ENCODE data around the gene CACNA1B.

Gene CACNA1B

DNA sequence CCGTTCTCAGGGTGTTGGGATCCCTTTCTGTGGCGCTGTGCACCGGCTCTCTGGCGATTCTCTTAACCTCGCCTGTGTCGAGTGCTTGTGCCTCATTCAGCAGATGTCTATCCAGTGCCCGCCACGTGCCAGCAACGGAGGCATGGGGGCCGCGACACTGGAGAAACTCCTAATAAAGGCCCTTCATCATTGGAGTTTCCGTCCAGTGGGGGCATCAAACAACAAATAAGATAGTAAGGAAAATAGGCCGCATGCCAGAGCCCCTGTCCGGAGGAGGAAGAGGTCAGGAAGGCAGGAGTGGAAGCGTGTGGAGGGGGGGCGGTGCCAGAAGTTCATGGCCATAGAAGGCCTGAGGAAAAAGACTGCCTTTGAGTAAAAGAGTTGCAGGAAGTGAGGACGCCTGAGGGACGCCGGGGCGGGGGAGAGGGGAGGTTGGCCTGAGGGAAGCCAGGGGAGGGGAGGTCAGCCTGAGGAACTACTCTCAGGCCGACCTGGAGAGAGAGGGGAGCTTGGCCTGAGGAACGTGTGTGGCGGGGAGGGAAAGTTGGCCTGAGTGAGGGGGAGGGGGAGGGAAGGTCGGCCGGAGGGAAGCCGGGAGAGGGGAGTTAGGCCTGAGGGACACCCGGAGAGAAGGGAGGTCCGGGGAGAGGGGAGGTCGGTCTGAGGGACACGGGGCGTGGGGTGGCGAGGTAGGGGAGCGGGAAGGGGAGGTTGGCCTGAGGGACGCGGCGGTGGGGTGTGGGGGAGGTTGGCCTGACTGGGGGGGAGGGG lies 82.2 kb downstream of the CACNA1B start:
- Histone ChIP-seq H3K36me3 (ENCODE audit: insufficient read depth, insufficient read length, low read length) (peaks cover 37% of the 10 kb centered on the region), H3K9ac (ENCODE audit: insufficient read length, low read depth) (no peak overlapping the region), H3K9me3 (ENCODE audit: insufficient read depth, low read length) (no peaks in the 10 kb centered on the region), H3K4me1 (ENCODE audit: insufficient read depth, insufficient read length) (no peaks in the 10 kb centered on the region), H3K4me3 (ENCODE audit: insufficient read length, low read depth) (no peak overlapping the region), H3K27me3 (ENCODE audit: insufficient read depth, insufficient read length) (no peaks in the 10 kb centered on the region)
- TF ChIP-seq ZNF274 (IDR thresholded peaks at IDR 0.05; ENCODE audit: low read depth, low read length) = no peak
- TF ChIP-seq SUZ12 (IDR thresholded peaks at IDR 0.05; ENCODE audit: extremely low read depth, insufficient read depth, insufficient read length) = no peak
- no peak for TF ChIP-seq YY1 (IDR thresholded peaks at IDR 0.05; ENCODE audit: insufficient read depth, insufficient read length)
- no peak for DNase-seq (ENCODE audit: low read depth, low spot score)

DNA sequence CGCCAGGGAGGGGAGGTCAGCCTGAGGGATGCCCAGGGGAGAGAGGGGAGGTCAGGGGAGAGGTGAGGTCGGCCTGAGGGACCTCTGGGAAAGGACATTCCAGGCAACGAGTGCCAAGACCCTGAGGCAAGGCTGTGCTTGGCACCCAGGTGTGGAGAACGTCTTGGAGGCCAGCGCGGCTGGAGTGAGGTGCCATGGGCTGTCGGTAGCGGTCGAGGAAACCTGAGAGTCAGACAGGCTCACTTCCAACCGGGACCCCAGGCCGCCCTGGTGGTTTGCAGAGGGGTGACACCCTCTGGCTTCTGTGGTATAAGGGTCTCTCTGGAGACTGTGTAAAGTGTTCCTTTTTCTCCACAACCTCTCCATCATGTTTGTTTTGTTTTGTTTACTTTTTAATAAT lies 82.9 kb downstream of the CACNA1B start:
- peaks cover 32% of the 10 kb centered on the region for H3K36me3 ChIP-seq (ENCODE audit: insufficient read depth, insufficient read length, low read length)
- H3K9ac ChIP-seq (ENCODE audit: insufficient read length, low read depth) = no peak overlapping the region
- H3K27me3 ChIP-seq (ENCODE audit: insufficient read depth, insufficient read length) = no peaks in the 10 kb centered on the region
- no peak for DNase-seq (ENCODE audit: low read depth, low spot score)
- TF ChIP-seq SUZ12 (IDR thresholded peaks at IDR 0.05; ENCODE audit: extremely low read depth, insufficient read depth, insufficient read length) = no peak
- no peak for TF ChIP-seq ZNF274 (IDR thresholded peaks at IDR 0.05; ENCODE audit: low read depth, low read length)
- TF ChIP-seq YY1 (IDR thresholded peaks at IDR 0.05; ENCODE audit: insufficient read depth, insufficient read length) = no peak
- H3K4me3 ChIP-seq (ENCODE audit: insufficient read length, low read depth) = no peak overlapping the region
- H3K9me3 ChIP-seq (ENCODE audit: insufficient read depth, low read length) = no peaks in the 10 kb centered on the region
- no peaks in the 10 kb centered on the region for H3K4me1 ChIP-seq (ENCODE audit: insufficient read depth, insufficient read length)

DNA sequence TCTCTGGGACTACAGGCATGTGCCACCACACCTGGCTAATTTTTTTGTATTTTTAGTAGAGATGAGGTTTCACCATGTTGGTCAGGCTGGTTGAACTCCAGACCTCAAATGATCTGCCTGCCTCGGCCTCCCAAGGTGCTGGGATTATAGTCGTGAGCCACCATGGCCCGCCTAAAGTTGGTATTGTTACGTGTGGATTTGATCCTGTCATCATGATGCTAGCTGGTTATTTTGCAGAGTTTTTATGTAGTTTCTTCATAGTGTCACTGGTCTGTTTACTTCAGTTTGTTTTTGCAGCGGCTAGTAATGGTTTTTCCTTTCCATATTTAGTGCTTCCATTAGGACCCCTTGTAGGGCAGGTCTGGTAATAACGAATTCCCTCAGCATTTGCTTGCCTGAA lies 85.9 kb downstream of the CACNA1B start:
- peaks cover 14% of the 10 kb centered on the region for H3K36me3 ChIP-seq (ENCODE audit: insufficient read depth, insufficient read length, low read length)
- TF ChIP-seq SUZ12 (IDR thresholded peaks at IDR 0.05; ENCODE audit: extremely low read depth, insufficient read depth, insufficient read length) (no peak), YY1 (IDR thresholded peaks at IDR 0.05; ENCODE audit: insufficient read depth, insufficient read length) (no peak), ZNF274 (IDR thresholded peaks at IDR 0.05; ENCODE audit: low read depth, low read length) (no peak)
- no peaks in the 10 kb centered on the region for H3K27me3 ChIP-seq (ENCODE audit: insufficient read depth, insufficient read length)
- no peaks in the 10 kb centered on the region for H3K9me3 ChIP-seq (ENCODE audit: insufficient read depth, low read length)
- no peak overlapping the region for H3K4me3 ChIP-seq (ENCODE audit: insufficient read length, low read depth)
- H3K9ac ChIP-seq (ENCODE audit: insufficient read length, low read depth) = no peak overlapping the region
- no peak for DNase-seq (ENCODE audit: low read depth, low spot score)
- no peaks in the 10 kb centered on the region for H3K4me1 ChIP-seq (ENCODE audit: insufficient read depth, insufficient read length)

- no peak for TF ChIP-seq YY1 (IDR thresholded peaks at IDR 0.05; ENCODE audit: insufficient read depth, insufficient read length)
- TF ChIP-seq SUZ12 (IDR thresholded peaks at IDR 0.05; ENCODE audit: extremely low read depth, insufficient read depth, insufficient read length) = no peak
- no peak for TF ChIP-seq ZNF274 (IDR thresholded peaks at IDR 0.05; ENCODE audit: low read depth, low read length)
- DNase-seq (ENCODE audit: low read depth, low spot score) = no peak
- no peaks in the 10 kb centered on the region for H3K27me3 ChIP-seq (ENCODE audit: insufficient read depth, insufficient read length)
- no peak overlapping the region for H3K9ac ChIP-seq (ENCODE audit: insufficient read length, low read depth)
- peaks cover 29% of the 10 kb centered on the region for H3K36me3 ChIP-seq (ENCODE audit: insufficient read depth, insufficient read length, low read length)
- H3K4me3 ChIP-seq (ENCODE audit: insufficient read length, low read depth) = no peak overlapping the region
- no peaks in the 10 kb centered on the region for H3K9me3 ChIP-seq (ENCODE audit: insufficient read depth, low read length)
- H3K4me1 ChIP-seq (ENCODE audit: insufficient read depth, insufficient read length) = no peaks in the 10 kb centered on the region
Measured at GRCh38 chr9:137965177-137965795, 87.7 kb downstream of the CACNA1B start.

DNA sequence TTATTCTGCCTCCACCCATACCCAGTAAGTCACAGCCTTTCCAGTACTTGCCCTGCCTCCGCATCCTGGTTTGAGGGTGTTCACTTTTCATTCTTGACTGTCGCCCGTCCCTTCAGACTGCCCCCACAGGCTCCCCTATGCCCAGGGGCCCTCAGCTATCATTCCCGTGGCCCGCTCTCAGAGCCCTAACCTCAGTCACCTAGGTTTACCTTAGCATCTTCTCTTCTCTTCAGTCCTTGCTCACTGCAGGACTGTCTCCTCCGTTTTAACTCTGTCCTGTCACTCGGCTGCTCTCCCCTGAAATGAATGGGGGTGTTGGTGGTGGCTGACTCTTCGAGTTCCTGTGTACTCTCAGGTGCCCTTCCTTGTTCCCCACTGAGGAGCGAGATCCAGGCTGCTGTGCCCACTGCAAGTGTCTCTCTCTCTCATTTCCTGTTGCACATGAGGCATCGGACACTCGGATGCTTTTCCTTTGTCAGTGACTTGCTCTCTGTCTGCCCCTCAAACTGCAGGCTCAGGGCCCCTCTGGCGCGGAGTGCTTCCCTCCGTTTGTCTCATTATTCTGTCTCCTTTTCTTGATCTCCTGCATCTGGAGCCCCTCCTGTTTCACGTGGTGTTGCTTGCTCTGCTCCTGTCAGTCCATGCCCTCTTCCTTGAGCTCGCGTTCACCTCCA lies 89.8 kb downstream of the CACNA1B start:
- Histone ChIP-seq H3K36me3 (ENCODE audit: insufficient read depth, insufficient read length, low read length) (peaks cover 42% of the 10 kb centered on the region), H3K4me1 (ENCODE audit: insufficient read depth, insufficient read length) (no peaks in the 10 kb centered on the region), H3K4me3 (ENCODE audit: insufficient read length, low read depth) (no peak overlapping the region), H3K9ac (ENCODE audit: insufficient read length, low read depth) (no peak overlapping the region), H3K9me3 (ENCODE audit: insufficient read depth, low read length) (no peaks in the 10 kb centered on the region), H3K27me3 (ENCODE audit: insufficient read depth, insufficient read length) (no peaks in the 10 kb centered on the region)
- TF ChIP-seq YY1 (IDR thresholded peaks at IDR 0.05; ENCODE audit: insufficient read depth, insufficient read length) = no peak
- no peak for TF ChIP-seq SUZ12 (IDR thresholded peaks at IDR 0.05; ENCODE audit: extremely low read depth, insufficient read depth, insufficient read length)
- TF ChIP-seq ZNF274 (IDR thresholded peaks at IDR 0.05; ENCODE audit: low read depth, low read length) = no peak
- DNase-seq (ENCODE audit: low read depth, low spot score) = no peak

GRCh38 chr9:137968235-137968634 lies 90.7 kb downstream of the CACNA1B start:
- no peaks in the 10 kb centered on the region for H3K27me3 ChIP-seq (ENCODE audit: insufficient read depth, insufficient read length)
- H3K9ac ChIP-seq (ENCODE audit: insufficient read length, low read depth) = no peak overlapping the region
- H3K36me3 ChIP-seq (ENCODE audit: insufficient read depth, insufficient read length, low read length) = peaks cover 42% of the 10 kb centered on the region
- H3K4me1 ChIP-seq (ENCODE audit: insufficient read depth, insufficient read length) = peaks cover 3% of the 10 kb centered on the region
- TF ChIP-seq ZNF274 (IDR thresholded peaks at IDR 0.05; ENCODE audit: low read depth, low read length) = no peak
- TF ChIP-seq YY1 (IDR thresholded peaks at IDR 0.05; ENCODE audit: insufficient read depth, insufficient read length) = no peak
- no peak for TF ChIP-seq SUZ12 (IDR thresholded peaks at IDR 0.05; ENCODE audit: extremely low read depth, insufficient read depth, insufficient read length)
- no peak for DNase-seq (ENCODE audit: low read depth, low spot score)
- no peak overlapping the region for H3K4me3 ChIP-seq (ENCODE audit: insufficient read length, low read depth)
- H3K9me3 ChIP-seq (ENCODE audit: insufficient read depth, low read length) = no peaks in the 10 kb centered on the region

GRCh38 chr9:137969008-137969407 lies 91.4 kb downstream of the CACNA1B start:
- Histone ChIP-seq H3K36me3 (ENCODE audit: insufficient read depth, insufficient read length, low read length) (peaks cover 49% of the 10 kb centered on the region), H3K4me3 (ENCODE audit: insufficient read length, low read depth) (no peak overlapping the region), H3K4me1 (ENCODE audit: insufficient read depth, insufficient read length) (peaks cover 3% of the 10 kb centered on the region), H3K9ac (ENCODE audit: insufficient read length, low read depth) (no peak overlapping the region), H3K27me3 (ENCODE audit: insufficient read depth, insufficient read length) (no peaks in the 10 kb centered on the region), H3K9me3 (ENCODE audit: insufficient read depth, low read length) (no peaks in the 10 kb centered on the region)
- TF ChIP-seq ZNF274 (IDR thresholded peaks at IDR 0.05; ENCODE audit: low read depth, low read length) = no peak
- TF ChIP-seq YY1 (IDR thresholded peaks at IDR 0.05; ENCODE audit: insufficient read depth, insufficient read length) = no peak
- TF ChIP-seq SUZ12 (IDR thresholded peaks at IDR 0.05; ENCODE audit: extremely low read depth, insufficient read depth, insufficient read length) = no peak
- DNase-seq (ENCODE audit: low read depth, low spot score) = no peak
